Measurements from ENCODE around the gene DPCD.
"Not testable (repeated sequence)": the region's sequence is repeated elsewhere in the genome, so short reads cannot be mapped to it uniquely, and the experiment has no call there.

The DPCD gene

GRCh38 chr10:101631821-101632475 lies 43.8 kb downstream of the DPCD start:
- no peak overlapping the region for H3K4me3 ChIP-seq (replicated peaks; ENCODE audit: low read depth, low read length)
- no peak for TF ChIP-seq CTCF (IDR thresholded peaks at IDR 0.05; ENCODE audit: low read length, missing control alignments)
- peak; percentile 6 for DNase-seq (ENCODE audit: low read depth)

- DNase-seq (ENCODE audit: low read depth); H3K4me3 ChIP-seq (replicated peaks; ENCODE audit: low read depth, low read length): not testable (repeated sequence)
Observed at GRCh38 chr10:101633510-101633909, 45.4 kb downstream of the DPCD start.

DNA sequence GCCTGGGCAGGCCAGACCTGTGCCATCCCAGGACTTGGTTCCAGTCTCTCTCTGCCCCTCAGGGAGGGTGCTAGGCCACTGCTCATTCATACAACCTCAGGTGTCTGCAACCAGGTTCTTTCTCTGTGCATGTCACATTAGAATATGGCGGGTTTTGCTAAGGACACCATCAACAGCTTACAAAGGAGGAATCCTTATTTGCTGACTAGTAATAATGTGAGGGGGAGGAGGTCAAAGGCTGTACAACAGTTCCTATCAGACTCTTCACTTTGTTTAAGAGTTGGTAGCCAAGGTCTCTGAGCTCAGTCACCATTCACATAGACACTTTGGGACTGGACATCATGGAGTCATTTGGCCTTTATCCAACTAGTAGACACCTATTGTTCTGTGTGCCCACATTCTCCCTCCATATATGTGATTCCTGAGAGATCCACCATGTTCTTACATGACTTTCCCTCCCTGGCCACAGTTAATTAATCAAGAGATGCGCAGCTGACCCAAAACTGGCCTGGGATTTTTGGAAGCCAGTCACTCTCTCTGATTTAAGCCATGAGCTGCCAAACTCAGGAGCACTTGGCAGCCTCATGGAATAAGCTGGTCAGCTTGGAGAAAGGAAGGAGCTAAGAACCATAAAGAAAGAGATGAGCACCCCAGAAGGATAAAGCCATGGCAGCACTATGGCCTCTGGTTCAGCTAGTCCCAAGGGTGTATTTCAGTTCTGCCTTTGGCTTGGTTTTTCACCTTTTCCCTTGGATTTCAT lies 51.2 kb downstream of the DPCD start:
- H3K4me3 ChIP-seq (replicated peaks; ENCODE audit: low read depth, low read length): no peak overlapping the region
- DNase-seq (ENCODE audit: low read depth): no peak
- no peak for TF ChIP-seq CTCF (IDR thresholded peaks at IDR 0.05; ENCODE audit: low read length, missing control alignments)

GRCh38 chr10:101643546-101643945 lies 55.4 kb downstream of the DPCD start:
- TF ChIP-seq CTCF (IDR thresholded peaks at IDR 0.05; ENCODE audit: low read length, missing control alignments): no peak
- H3K4me3 ChIP-seq (replicated peaks; ENCODE audit: low read depth, low read length): no peak overlapping the region
- DNase-seq (ENCODE audit: low read depth): no peak

DNA sequence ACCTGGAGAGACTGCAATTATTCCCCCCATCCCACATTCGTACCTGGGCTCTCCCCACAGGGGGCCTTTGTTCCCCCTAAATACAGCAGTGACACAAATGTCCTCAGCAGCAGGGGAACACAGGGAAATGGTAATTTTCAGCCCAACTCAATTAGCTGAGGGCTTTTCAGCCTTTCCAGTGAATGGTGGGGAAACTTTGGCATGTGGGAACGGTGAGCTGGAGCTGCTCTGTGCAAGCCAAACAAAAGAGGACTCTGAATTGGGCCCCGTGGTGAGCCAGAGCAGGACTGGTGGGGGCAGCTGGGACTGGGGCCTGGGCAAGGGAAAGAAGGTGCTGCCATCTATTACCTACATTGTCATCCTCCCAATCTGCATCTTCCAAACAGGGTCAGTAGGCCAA lies 55.9 kb downstream of the DPCD start:
- TF ChIP-seq CTCF (IDR thresholded peaks at IDR 0.05; ENCODE audit: low read length, missing control alignments): no peak
- H3K4me3 ChIP-seq (replicated peaks; ENCODE audit: low read depth, low read length): no peak overlapping the region
- no peak for DNase-seq (ENCODE audit: low read depth)

DNA sequence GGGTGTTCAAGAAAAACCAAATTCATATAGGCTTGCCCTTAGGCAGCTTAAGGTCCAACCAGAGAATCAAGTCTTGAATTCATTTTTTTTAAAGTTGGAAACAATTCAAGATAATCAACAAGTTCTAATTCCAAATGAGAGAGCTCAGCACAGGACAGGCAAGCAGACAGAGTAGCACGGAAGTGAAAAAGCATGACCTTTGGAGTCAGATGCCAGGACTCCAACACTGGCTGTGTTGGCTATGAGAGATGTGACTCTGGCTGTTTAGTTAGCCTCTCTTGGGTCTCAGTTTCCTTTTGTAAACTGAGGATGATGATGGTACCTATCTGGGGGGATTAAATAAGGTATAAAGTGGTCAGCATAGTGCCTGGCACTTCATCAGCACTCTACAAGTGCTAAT lies 57.5 kb downstream of the DPCD start:
- no peak overlapping the region for H3K4me3 ChIP-seq (replicated peaks; ENCODE audit: low read depth, low read length)

GRCh38 chr10:101646364-101646763 lies 58.2 kb downstream of the DPCD start:
- TF ChIP-seq CTCF (IDR thresholded peaks at IDR 0.05; ENCODE audit: low read length, missing control alignments): no peak
- no peak for DNase-seq (ENCODE audit: low read depth)
- H3K4me3 ChIP-seq (replicated peaks; ENCODE audit: low read depth, low read length): no peak overlapping the region

More for the DNA sequence above, 57.5 kb downstream of the DPCD start:
- no peak for TF ChIP-seq CTCF (IDR thresholded peaks at IDR 0.05; ENCODE audit: low read length, missing control alignments)
- no peak for DNase-seq (ENCODE audit: low read depth)
